OCI-LY1 (cell line): ENCODE measurements around the gene MAGEC1.

ENCODE experiments used
- H2AFZ ChIP-seq: fragments of 200-600 bp; sonication (generic), shearing (Covaris generic); 2 replicates; pipeline ENCODE4 v1.6.0; 2014; ENCODE audit warnings: antibody characterized with exemption, mild to moderate bottlenecking, low read length
- H3F3A ChIP-seq: fragments of 200-600 bp; sonication (generic), shearing (Covaris generic); 2 replicates; pipeline ENCODE4 v1.6.0; 2014; ENCODE audit warnings: mild to moderate bottlenecking, antibody characterized with exemption, low read length, moderate library complexity; ENCODE audit not compliant: insufficient read depth
- H3K27ac ChIP-seq: fragments of 200-600 bp; sonication (generic); 2 replicates; pipeline ENCODE4 v1.5.1; 2014; ENCODE audit warnings: low read length, mixed run types, mild to moderate bottlenecking, low read depth; ENCODE audit not compliant: poor library complexity, severe bottlenecking
- H3K27me3 ChIP-seq: fragments of 200-600 bp; sonication (generic); 2 replicates; pipeline ENCODE4 v1.6.0; 2014; ENCODE audit warnings: antibody characterized with exemption, mild to moderate bottlenecking, low read length, moderate library complexity; ENCODE audit not compliant: insufficient read depth
- H3K36me3 ChIP-seq: fragments of 200-600 bp; sonication (generic); 2 replicates; pipeline ENCODE4 v1.6.1; 2014; ENCODE audit warnings: mild to moderate bottlenecking, antibody characterized with exemption, low read length, moderate library complexity, mixed read lengths; ENCODE audit not compliant: insufficient read depth
- H3K4me1 ChIP-seq: fragments of 200-600 bp; sonication (generic); 2 replicates; pipeline ENCODE4 v1.5.1; 2014; ENCODE audit warnings: mild to moderate bottlenecking, low read length, moderate library complexity; ENCODE audit not compliant: insufficient read depth, severe bottlenecking
- H3K4me2 ChIP-seq: fragments of 200-600 bp; sonication (generic), shearing (Covaris generic); 2 replicates; pipeline ENCODE4 v1.6.1; 2014; ENCODE audit warnings: low read length
- H3K4me3 ChIP-seq: fragments of 200-600 bp; sonication (generic); 2 replicates; pipeline ENCODE4 v1.5.1; 2014; ENCODE audit warnings: low read length, low read depth, mild to moderate bottlenecking, mixed read lengths; ENCODE audit not compliant: poor library complexity, severe bottlenecking
- H3K79me2 ChIP-seq: fragments of 200-600 bp; shearing (Covaris generic); 2 replicates; pipeline ENCODE4 v1.6.1; 2016; ENCODE audit warnings: mixed run types, low read length, mixed read lengths; ENCODE audit not compliant: insufficient read depth
- H3K9ac ChIP-seq: fragments of 200-600 bp; sonication (generic), shearing (Covaris generic); 2 replicates; pipeline ENCODE4 v1.6.1; 2014; ENCODE audit warnings: mild to moderate bottlenecking, low read length, mixed read lengths
- H3K9me2 ChIP-seq: fragments of 200-600 bp; sonication (generic), shearing (Covaris generic); 2 replicates; pipeline ENCODE4 v1.6.1; 2014; ENCODE audit warnings: low read depth, mild to moderate bottlenecking, low read length, mixed read lengths
- H3K9me3 ChIP-seq: fragments of 200-600 bp; shearing (Covaris generic); 2 replicates; pipeline ENCODE4 v1.6.1; 2014; ENCODE audit warnings: low read length, mixed read lengths
- H4K20me1 ChIP-seq: fragments of 200-600 bp; sonication (generic), shearing (Covaris generic); 2 replicates; pipeline ENCODE4 v1.6.0; 2016; ENCODE audit warnings: mild to moderate bottlenecking, low read length; ENCODE audit not compliant: insufficient read depth
- CTCF ChIP-seq: fragments of 200-600 bp; sonication (generic), shearing (Covaris generic); IDR thresholded peaks from 2 replicates; pipeline ENCODE4 v1.5.1; 2017; ENCODE audit warnings: mild to moderate bottlenecking, antibody characterized with exemption, low read length, moderate library complexity, mixed read lengths
- EZH2 ChIP-seq: fragments of 200-600 bp; sonication (generic), shearing (Covaris generic); IDR thresholded peaks from 2 replicates; pipeline ENCODE4 v1.8.0; 2017; ENCODE audit warnings: borderline replicate concordance, mixed run types, mild to moderate bottlenecking, antibody characterized with exemption, low read length, moderate library complexity, mixed read lengths

The MAGEC1 gene

GRCh38 chrX:141904262-141904661 is 568 bp downstream of the MAGEC1 start:
- Histone ChIP-seq H3K9ac (no peak overlapping the region), H2AFZ (no peak overlapping the region), H3K79me2 (no peaks in the 10 kb centered on the region), H4K20me1 (no peaks in the 10 kb centered on the region), H3K9me3 (no peaks in the 10 kb centered on the region), H3K4me3 (no peak overlapping the region), H3K4me1 (no peaks in the 10 kb centered on the region), H3K4me2 (no peak overlapping the region), H3F3A (no peaks in the 10 kb centered on the region), H3K27me3 (no peaks in the 10 kb centered on the region), H3K9me2 (no peaks in the 10 kb centered on the region), H3K27ac (no peak overlapping the region), H3K36me3 (no peaks in the 10 kb centered on the region)
- no peak for TF ChIP-seq CTCF
- TF ChIP-seq EZH2, result no peak

GRCh38 chrX:141917801-141918200 is 14.1 kb downstream of the MAGEC1 start:
- Histone ChIP-seq H3K4me2 (no peak overlapping the region), H3K9ac (no peak overlapping the region), H4K20me1 (no peaks in the 10 kb centered on the region), H3K4me3 (no peak overlapping the region), H3K9me2 (no peaks in the 10 kb centered on the region), H3F3A (no peaks in the 10 kb centered on the region), H3K9me3 (no peaks in the 10 kb centered on the region), H3K36me3 (no peaks in the 10 kb centered on the region), H2AFZ (no peak overlapping the region), H3K4me1 (no peaks in the 10 kb centered on the region), H3K79me2 (no peaks in the 10 kb centered on the region), H3K27me3 (no peaks in the 10 kb centered on the region), H3K27ac (no peak overlapping the region)
- TF ChIP-seq EZH2 (no peak), CTCF (no peak)

GRCh38 chrX:141924293-141924692 is 20.6 kb downstream of the MAGEC1 start:
- Histone ChIP-seq H4K20me1 (no peaks in the 10 kb centered on the region), H3K4me2 (no peak overlapping the region), H3K36me3 (no peaks in the 10 kb centered on the region), H3K9ac (no peak overlapping the region), H3K27me3 (no peaks in the 10 kb centered on the region), H3K27ac (no peak overlapping the region), H3K79me2 (no peaks in the 10 kb centered on the region), H2AFZ (no peak overlapping the region), H3K4me1 (no peaks in the 10 kb centered on the region), H3K9me2 (no peaks in the 10 kb centered on the region), H3F3A (no peaks in the 10 kb centered on the region), H3K9me3 (no peaks in the 10 kb centered on the region), H3K4me3 (no peak overlapping the region)
- no peak for TF ChIP-seq EZH2
- TF ChIP-seq CTCF, result no peak
